ENCODE data around the gene B3GNT4.

- TF ChIP-seq CTCF (conservative IDR thresholded peaks at IDR 0.05) (no peak), EZH2 (IDR thresholded peaks at IDR 0.05; ENCODE audit: low read depth) (no peak)
These were observed 18.4 kb upstream of the B3GNT4 start for GRCh38 chr12:122185079-122185478.
